ENCODE measurements around the gene SLC39A1. TPM values are rescaled to one million over a fixed set of nuclear protein-coding genes. Genes with fewer than 3 reads are reported as not detected.

The SLC39A1 gene
- total and polyA plus RNA-seq, 2 of the 8 experiments (the other 6 are each of a cell fraction or from before 2014, with no cell fraction given): 238 to 337 TPM

GRCh38 chr1:153977250-153978240 is 14.2 kb upstream of the SLC39A1 start, which contains the start of gene JTB (continued):
- TF ChIP-seq CHD7 (IDR thresholded peaks at IDR 0.05; ENCODE audit: insufficient replicate concordance, low read length): no peak
- TF ChIP-seq EGR1 (IDR thresholded peaks at IDR 0.05; ENCODE audit: borderline replicate concordance, low read depth, low read length): 0 out of 2 replicates have a peak, but pooled peaks have one; percentile 21
- TF ChIP-seq RBBP5 (IDR thresholded peaks at IDR 0.05; ENCODE audit: borderline replicate concordance, low read depth, low read length): peak; percentile 84
- peak; percentile 70; the same call in 1 of the 2 replicates for TF ChIP-seq TAF1 (IDR thresholded peaks at IDR 0.05; ENCODE audit: low read depth, low read length)
- peak; percentile 76 to 78 for TF ChIP-seq POLR2A (IDR thresholded peaks at IDR 0.05; ENCODE audit: control extremely low read depth in 1 of 2, low read depth in 2 of 2, low read length in 2 of 2)
- no peak for TF ChIP-seq GTF2F1 (IDR thresholded peaks at IDR 0.05; ENCODE audit: borderline replicate concordance, low read depth, low read length)
- TF ChIP-seq MAX (IDR thresholded peaks at IDR 0.05): peak; percentile 84
- no peak for TF ChIP-seq CBX8 (IDR thresholded peaks at IDR 0.05; ENCODE audit: borderline replicate concordance, low read depth, low read length)
- no peak for TF ChIP-seq TEAD4 (IDR thresholded peaks at IDR 0.05; ENCODE audit: low read depth, low read length)
